Ishikawa (cell line): ENCODE data around the gene CEP78.

Experiments used
- EGR1 ChIP-seq: IDR thresholded peaks from 2 replicates; pipeline ENCODE4 v1.6.1; 2012
- EP300 ChIP-seq: IDR thresholded peaks from 2 replicates; pipeline ENCODE4 v1.6.1; 2012; ENCODE audit warnings: borderline replicate concordance
- TAF1 ChIP-seq: IDR thresholded peaks from 2 replicates; pipeline ENCODE4 v1.6.1; 2012; ENCODE audit warnings: low read depth, mild to moderate bottlenecking
- TF ChIP-seq, protein P1 (sequence below): IDR thresholded peaks from 2 replicates; pipeline ENCODE4 v1.6.1; 2012; ENCODE audit warnings: low read depth, mild to moderate bottlenecking
- TF ChIP-seq, protein P2 (sequence below): IDR thresholded peaks from 2 replicates; pipeline ENCODE4 v1.6.1; 2012
- TF ChIP-seq, protein P3 (sequence below): IDR thresholded peaks from 2 replicates; pipeline ENCODE4 v1.6.1; 2012

DNA sequence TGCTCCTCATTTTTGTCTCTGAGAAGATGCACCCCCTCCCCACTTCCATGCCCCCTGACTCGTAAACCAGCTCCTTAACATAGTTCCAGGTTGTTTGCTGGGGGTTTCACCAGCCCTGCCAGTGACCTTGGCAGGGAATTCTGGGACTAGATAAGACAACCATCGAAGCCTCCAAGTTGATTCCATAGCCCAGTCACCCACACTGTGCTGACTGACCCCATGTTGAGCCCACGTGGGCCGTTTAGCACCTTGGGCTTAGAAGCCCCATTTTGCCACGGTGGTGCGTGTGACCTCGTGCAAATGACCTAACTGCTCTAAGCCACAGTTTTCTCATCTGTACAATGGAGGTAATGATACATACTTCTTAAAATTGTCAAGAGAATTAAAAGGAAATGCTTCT, 85.6 kb downstream of the CEP78 start:
- TF ChIP-seq EP300 (no peak), TAF1 (no peak), EGR1 (no peak)
- TF ChIP-seq, protein P1, sequence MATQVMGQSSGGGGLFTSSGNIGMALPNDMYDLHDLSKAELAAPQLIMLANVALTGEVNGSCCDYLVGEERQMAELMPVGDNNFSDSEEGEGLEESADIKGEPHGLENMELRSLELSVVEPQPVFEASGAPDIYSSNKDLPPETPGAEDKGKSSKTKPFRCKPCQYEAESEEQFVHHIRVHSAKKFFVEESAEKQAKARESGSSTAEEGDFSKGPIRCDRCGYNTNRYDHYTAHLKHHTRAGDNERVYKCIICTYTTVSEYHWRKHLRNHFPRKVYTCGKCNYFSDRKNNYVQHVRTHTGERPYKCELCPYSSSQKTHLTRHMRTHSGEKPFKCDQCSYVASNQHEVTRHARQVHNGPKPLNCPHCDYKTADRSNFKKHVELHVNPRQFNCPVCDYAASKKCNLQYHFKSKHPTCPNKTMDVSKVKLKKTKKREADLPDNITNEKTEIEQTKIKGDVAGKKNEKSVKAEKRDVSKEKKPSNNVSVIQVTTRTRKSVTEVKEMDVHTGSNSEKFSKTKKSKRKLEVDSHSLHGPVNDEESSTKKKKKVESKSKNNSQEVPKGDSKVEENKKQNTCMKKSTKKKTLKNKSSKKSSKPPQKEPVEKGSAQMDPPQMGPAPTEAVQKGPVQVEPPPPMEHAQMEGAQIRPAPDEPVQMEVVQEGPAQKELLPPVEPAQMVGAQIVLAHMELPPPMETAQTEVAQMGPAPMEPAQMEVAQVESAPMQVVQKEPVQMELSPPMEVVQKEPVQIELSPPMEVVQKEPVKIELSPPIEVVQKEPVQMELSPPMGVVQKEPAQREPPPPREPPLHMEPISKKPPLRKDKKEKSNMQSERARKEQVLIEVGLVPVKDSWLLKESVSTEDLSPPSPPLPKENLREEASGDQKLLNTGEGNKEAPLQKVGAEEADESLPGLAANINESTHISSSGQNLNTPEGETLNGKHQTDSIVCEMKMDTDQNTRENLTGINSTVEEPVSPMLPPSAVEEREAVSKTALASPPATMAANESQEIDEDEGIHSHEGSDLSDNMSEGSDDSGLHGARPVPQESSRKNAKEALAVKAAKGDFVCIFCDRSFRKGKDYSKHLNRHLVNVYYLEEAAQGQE, result no peak
- TF ChIP-seq, protein P2, sequence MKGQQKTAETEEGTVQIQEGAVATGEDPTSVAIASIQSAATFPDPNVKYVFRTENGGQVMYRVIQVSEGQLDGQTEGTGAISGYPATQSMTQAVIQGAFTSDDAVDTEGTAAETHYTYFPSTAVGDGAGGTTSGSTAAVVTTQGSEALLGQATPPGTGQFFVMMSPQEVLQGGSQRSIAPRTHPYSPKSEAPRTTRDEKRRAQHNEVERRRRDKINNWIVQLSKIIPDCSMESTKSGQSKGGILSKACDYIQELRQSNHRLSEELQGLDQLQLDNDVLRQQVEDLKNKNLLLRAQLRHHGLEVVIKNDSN, result no peak
- TF ChIP-seq, protein P3, sequence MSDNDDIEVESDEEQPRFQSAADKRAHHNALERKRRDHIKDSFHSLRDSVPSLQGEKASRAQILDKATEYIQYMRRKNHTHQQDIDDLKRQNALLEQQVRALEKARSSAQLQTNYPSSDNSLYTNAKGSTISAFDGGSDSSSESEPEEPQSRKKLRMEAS, result no peak
